ENCODE data around the gene SPDYE4.

GRCh38 chr17:8798846-8799569 is 40.7 kb upstream of the SPDYE4 start, which contains the start of gene MFSD6L:
- TF ChIP-seq REST (IDR thresholded peaks at IDR 0.05; ENCODE audit: unreplicated experiment), result no peak
- TF ChIP-seq STAT1 (IDR thresholded peaks at IDR 0.05; ENCODE audit: unreplicated experiment), result no peak
